Body of pancreas (tissue), 4 donors: ENCODE results near the gene MYOM1.

Experiments used
- CTCF ChIP-seq, 7 experiments: fragments of 450-650 bp in 4 of 7; fragments of 200-600 bp in 3 of 7; sonication (generic) in 3 of 7; IDR thresholded peaks; one replicate each; pipeline ENCODE4 v1.5.1; 2016 to 2019; ENCODE audit warnings: antibody characterized with exemption in 7 of 7
- POLR2A ChIP-seq, 3 donors: fragments of 450-650 bp; IDR thresholded peaks; one replicate each; pipeline ENCODE4 v1.6.1; 2016; ENCODE audit warnings: antibody characterized with exemption in 3 of 3, mild to moderate bottlenecking in 2 of 3

DNA sequence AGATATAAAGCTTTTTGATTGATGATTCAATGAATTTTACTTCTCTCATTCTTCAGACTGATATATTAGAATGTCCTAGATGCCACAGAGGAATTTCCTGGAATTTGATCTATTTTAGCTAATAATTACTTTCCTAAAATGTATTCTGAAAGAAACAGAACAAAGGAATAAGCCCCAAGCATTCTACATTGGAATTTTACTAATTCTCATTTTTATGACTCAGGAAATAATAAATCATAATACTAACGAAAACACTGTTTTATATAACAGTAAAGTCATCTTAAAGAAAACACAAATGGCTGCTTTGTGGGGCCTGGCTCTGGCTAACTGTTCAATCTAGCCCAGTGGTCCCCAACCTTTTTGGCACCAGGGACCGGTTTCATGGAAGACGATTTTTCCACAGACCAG is 138.2 kb downstream of the MYOM1 start:
- TF ChIP-seq CTCF (IDR thresholded peaks at IDR 0.05) (no peak), POLR2A (IDR thresholded peaks at IDR 0.05) (no peak)
